Suprapubic skin (tissue), 3 donors: ENCODE data around the gene MYB.

ENCODE experiments used
- POLR2A ChIP-seq, 2 donors: fragments of 450-650 bp; IDR thresholded peaks; one replicate each; pipeline ENCODE4 v1.6.1; 2017; ENCODE audit warnings: antibody characterized with exemption in 2 of 2, mild to moderate bottlenecking in 2 of 2, moderate library complexity in 2 of 2
- TF ChIP-seq, protein P1 (sequence below), 2 donors: fragments of 200-600 bp in 1 of 2; fragments of 450-650 bp in 1 of 2; sonication (generic) in 1 of 2; IDR thresholded peaks; one replicate each; pipeline ENCODE4 v1.5.1; 2016 to 2019; ENCODE audit warnings: antibody characterized with exemption in 2 of 2, mild to moderate bottlenecking in 1 of 2, moderate library complexity in 1 of 2

DNA sequence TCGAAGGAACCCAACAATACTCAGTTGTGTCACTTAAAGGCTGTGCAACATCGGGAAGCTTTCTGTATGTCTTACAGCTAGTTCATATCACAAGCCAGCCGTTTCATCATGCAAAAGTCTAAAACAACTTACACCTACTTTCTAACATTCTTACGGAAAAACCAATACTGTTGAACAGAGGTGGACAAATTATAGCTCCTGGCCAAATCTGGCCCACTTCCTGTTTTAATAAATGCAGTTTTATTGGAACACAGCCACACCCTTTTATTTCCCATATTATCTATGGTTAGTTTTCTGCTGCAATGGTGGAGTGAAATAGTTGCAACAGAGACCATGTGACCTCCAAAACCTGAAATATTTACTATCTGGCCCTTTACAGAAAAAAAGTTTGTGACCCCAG, 46.6 kb downstream of the MYB start:
- TF ChIP-seq, protein P1, sequence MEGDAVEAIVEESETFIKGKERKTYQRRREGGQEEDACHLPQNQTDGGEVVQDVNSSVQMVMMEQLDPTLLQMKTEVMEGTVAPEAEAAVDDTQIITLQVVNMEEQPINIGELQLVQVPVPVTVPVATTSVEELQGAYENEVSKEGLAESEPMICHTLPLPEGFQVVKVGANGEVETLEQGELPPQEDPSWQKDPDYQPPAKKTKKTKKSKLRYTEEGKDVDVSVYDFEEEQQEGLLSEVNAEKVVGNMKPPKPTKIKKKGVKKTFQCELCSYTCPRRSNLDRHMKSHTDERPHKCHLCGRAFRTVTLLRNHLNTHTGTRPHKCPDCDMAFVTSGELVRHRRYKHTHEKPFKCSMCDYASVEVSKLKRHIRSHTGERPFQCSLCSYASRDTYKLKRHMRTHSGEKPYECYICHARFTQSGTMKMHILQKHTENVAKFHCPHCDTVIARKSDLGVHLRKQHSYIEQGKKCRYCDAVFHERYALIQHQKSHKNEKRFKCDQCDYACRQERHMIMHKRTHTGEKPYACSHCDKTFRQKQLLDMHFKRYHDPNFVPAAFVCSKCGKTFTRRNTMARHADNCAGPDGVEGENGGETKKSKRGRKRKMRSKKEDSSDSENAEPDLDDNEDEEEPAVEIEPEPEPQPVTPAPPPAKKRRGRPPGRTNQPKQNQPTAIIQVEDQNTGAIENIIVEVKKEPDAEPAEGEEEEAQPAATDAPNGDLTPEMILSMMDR (IDR thresholded peaks at IDR 0.05), result no peak
- no peak for TF ChIP-seq POLR2A (IDR thresholded peaks at IDR 0.05)
